SK-N-SH (cell line): ENCODE measurements around the gene ZNF714.
"Not testable (repeated sequence)": the region's sequence is repeated elsewhere in the genome, so short reads cannot be mapped to it uniquely, and the experiment has no call there.

Source experiments
- CHD2 ChIP-seq: fragments of 150-350 bp; IDR thresholded peaks from 2 replicates; pipeline ENCODE4 v1.6.1; 2018; ENCODE audit warnings: low read length; ENCODE audit not compliant: partially characterized antibody
- CTCF ChIP-seq: fragments of 200-600 bp; sonication (generic); IDR thresholded peaks from 2 replicates; pipeline ENCODE4 v1.6.1; 2017; ENCODE audit warnings: antibody characterized with exemption, mild to moderate bottlenecking, moderate library complexity
- EZH2phosphoT487 ChIP-seq: fragments of 200-600 bp; sonication (generic); IDR thresholded peaks from 2 replicates; pipeline ENCODE4 v1.6.1; 2017; ENCODE audit warnings: low read depth, mixed run types, mild to moderate bottlenecking, antibody characterized with exemption, moderate library complexity, borderline replicate concordance
- FOXM1 ChIP-seq: IDR thresholded peaks from 2 replicates; pipeline ENCODE4 v1.4.0; 2012; ENCODE audit warnings: low read depth, mild to moderate bottlenecking
- GABPA ChIP-seq: IDR thresholded peaks from 2 replicates; pipeline ENCODE4 v1.4.0; 2012; ENCODE audit warnings: low read depth, mild to moderate bottlenecking
- MEF2A ChIP-seq: IDR thresholded peaks from 2 replicates; pipeline ENCODE4 v1.4.0; 2012; ENCODE audit warnings: low read depth, borderline replicate concordance
- NRF1 ChIP-seq: IDR thresholded peaks from 2 replicates; pipeline ENCODE4 v1.6.1; 2012; ENCODE audit warnings: low read depth, mild to moderate bottlenecking, low read length
- PBX3 ChIP-seq: IDR thresholded peaks from 2 replicates; pipeline ENCODE4; 2012
- POLR2AphosphoS5 ChIP-seq: IDR thresholded peaks from 2 replicates; pipeline ENCODE4 v1.6.1; 2012; ENCODE audit warnings: low read depth, low read length
- RFX5 ChIP-seq: IDR thresholded peaks from 2 replicates; pipeline ENCODE4 v1.6.1; 2012; ENCODE audit warnings: mild to moderate bottlenecking, improper control_type of control experiment, low read length
- TAF1 ChIP-seq: IDR thresholded peaks from 2 replicates; pipeline ENCODE4 v1.6.1; 2012; ENCODE audit warnings: low read depth, mild to moderate bottlenecking, low read length, moderate library complexity, borderline replicate concordance
- TEAD4 ChIP-seq: IDR thresholded peaks from 2 replicates; pipeline ENCODE4 v1.4.0; 2012; ENCODE audit warnings: mild to moderate bottlenecking, borderline replicate concordance; ENCODE audit not compliant: insufficient read depth
- USF1 ChIP-seq: IDR thresholded peaks from 2 replicates; pipeline ENCODE4 v1.4.0; 2012; ENCODE audit warnings: low read depth, borderline replicate concordance
- YY1 ChIP-seq: IDR thresholded peaks from 2 replicates; pipeline ENCODE4 v1.4.0; 2012; ENCODE audit warnings: low read depth, mild to moderate bottlenecking

- TF ChIP-seq TEAD4, CHD2, GABPA, CTCF, FOXM1, MEF2A, YY1, POLR2AphosphoS5, TAF1, RFX5, USF1, EZH2phosphoT487, PBX3, NRF1: not testable (repeated sequence)
These were observed 59.0 kb downstream of the ZNF714 start for GRCh38 chr19:21141006-21141405.
